ENCODE data around the gene PRTFDC1. TPM values are rescaled to one million over a fixed set of nuclear protein-coding genes. Genes with fewer than 3 reads are reported as not detected.

Gene PRTFDC1
- total and polyA plus RNA-seq, 2 donors (not counting 3 experiments of a cell fraction or from before 2014, with no cell fraction given), result 22.0 to 27.0 TPM

GRCh38 chr10:24928163-24928562, 24.2 kb downstream of the PRTFDC1 start:
- no peak for TF ChIP-seq EZH2 (IDR thresholded peaks at IDR 0.05; ENCODE audit: borderline replicate concordance, low read depth, low read length, severe bottlenecking)
- TF ChIP-seq MYC (IDR thresholded peaks at IDR 0.05; ENCODE audit: low read depth, low read length), result no peak
- no peak for TF ChIP-seq POLR2A (IDR thresholded peaks at IDR 0.05; ENCODE audit: low read depth, low read length)
- no peak for TF ChIP-seq JUN (IDR thresholded peaks at IDR 0.05; ENCODE audit: borderline replicate concordance, insufficient read depth, insufficient read length, low read depth)
- TF ChIP-seq, protein P1, sequence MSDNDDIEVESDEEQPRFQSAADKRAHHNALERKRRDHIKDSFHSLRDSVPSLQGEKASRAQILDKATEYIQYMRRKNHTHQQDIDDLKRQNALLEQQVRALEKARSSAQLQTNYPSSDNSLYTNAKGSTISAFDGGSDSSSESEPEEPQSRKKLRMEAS (IDR thresholded peaks at IDR 0.05; ENCODE audit: insufficient read depth, insufficient read length), result no peak
- TF ChIP-seq FOS (IDR thresholded peaks at IDR 0.05; ENCODE audit: borderline replicate concordance, insufficient read depth, low read length), result no peak
- no peak for TF ChIP-seq POLR2AphosphoS5 (IDR thresholded peaks at IDR 0.05; ENCODE audit: insufficient read depth, low read depth, low read length)
- no peak for TF ChIP-seq GATA2 (IDR thresholded peaks at IDR 0.05; ENCODE audit: insufficient read depth, insufficient read length, low read depth, low read length)
- TF ChIP-seq CTCF (IDR thresholded peaks at IDR 0.05; ENCODE audit: extremely low read depth in 1 of 2, insufficient read depth in 1 of 2, low read depth in 1 of 2, low read length in 2 of 2), result no peak
- Histone ChIP-seq H3K36me3 (ENCODE audit: control insufficient read depth in 2 of 2, extremely low read depth in 1 of 2, insufficient read depth in 2 of 2, low read length in 2 of 2) (no peaks in the 10 kb centered on the region), H3K4me2 (ENCODE audit: insufficient read depth, low read length) (no peak overlapping the region), H3K9me3 (replicated peaks; ENCODE audit: control insufficient read depth, insufficient read depth, low read length) (no peaks in the 10 kb centered on the region), H3K27me3 (ENCODE audit: control insufficient read depth in 2 of 2, insufficient read depth in 2 of 2, low read length in 2 of 2) (no peaks in the 10 kb centered on the region), H3K9ac (replicated peaks; ENCODE audit: extremely low read depth, insufficient read depth, low read length) (no peak overlapping the region), H3K79me2 (ENCODE audit: control insufficient read depth, insufficient read depth, low read length) (no peaks in the 10 kb centered on the region), H3K9me1 (replicated peaks; ENCODE audit: control insufficient read depth, extremely low read depth, insufficient read depth, low read length) (no peaks in the 10 kb centered on the region), H2AFZ (ENCODE audit: low read depth, low read length) (no peak overlapping the region), H3K4me1 (ENCODE audit: control insufficient read depth, extremely low read depth, insufficient read depth, low read length) (no peaks in the 10 kb centered on the region), H3K4me3 (replicated peaks in 1 of 3; ENCODE audit: insufficient read depth in 1 of 3, low read depth in 1 of 3, low read length in 3 of 3) (no peak overlapping the region), H3K27ac (ENCODE audit: insufficient read depth, low read depth, low read length) (no peak overlapping the region), H4K20me1 (replicated peaks; ENCODE audit: control insufficient read depth, extremely low read depth, insufficient read depth, low read length) (no peaks in the 10 kb centered on the region)
- FAIRE-seq (no peak), DNase-seq (ENCODE audit: low read depth, low spot score) (no peak)
- intact Hi-C loops (cut with micrococcal nuclease), result no loop called here
- dilution Hi-C loops (cut with MboI; ENCODE audit: extremely low pct_ligation_motif_present, low sequenced_read_pairs), result no loop called here
- ChIA-PET POLR2A (no interaction called here), CTCF (interaction anchor here (2.0 kb wide), 1 partner anchor 13 kb away, joined by 6 read pairs; no protein-coding TSS in a partner anchor)
- no TSS peak for BruUV-seq (replicated peaks)

Data from endothelial cell of umbilical vein (primary cell).